Transverse colon (tissue), 4 donors: Measurements from ENCODE around the gene DTX4.

Experiments
- CTCF ChIP-seq, 5 experiments: fragments of 200-600 bp in 3 of 5; fragments of 450-650 bp in 2 of 5; sonication (generic) in 3 of 5; IDR thresholded peaks; 1 replicate in 2 of 5; 2 replicates in 3 of 5; pipeline ENCODE4 v1.5.1; 2016 to 2017; ENCODE audit warnings: antibody characterized with exemption in 5 of 5, inconsistent platforms in 3 of 5, mild to moderate bottlenecking in 2 of 5, moderate library complexity in 1 of 5
- EP300 ChIP-seq: sonication (generic); formaldehyde crosslinking; IDR thresholded peaks from one replicate; pipeline ENCODE4 v1.6.1; 2017; ENCODE audit warnings: antibody characterized with exemption, low read depth
- POLR2A ChIP-seq: fragments of 450-650 bp; IDR thresholded peaks from one replicate; pipeline ENCODE4 v1.6.1; 2016; ENCODE audit warnings: antibody characterized with exemption, mild to moderate bottlenecking, moderate library complexity
- POLR2AphosphoS5 ChIP-seq, 3 donors: sonication (generic); formaldehyde crosslinking; IDR thresholded peaks; one replicate each; pipeline ENCODE4 v1.6.1; 2016; ENCODE audit warnings: antibody characterized with exemption in 3 of 3

- TF ChIP-seq CTCF (IDR thresholded peaks at IDR 0.05) (no peak), POLR2A (no peak), POLR2AphosphoS5 (IDR thresholded peaks at IDR 0.05) (no peak), EP300 (no peak)
Observed at GRCh38 chr11:59154610-59155009, 17.3 kb upstream of the DTX4 start.
